H9 (cell line): ENCODE measurements around the gene GCM1. TPM values are rescaled to one million over a fixed set of nuclear protein-coding genes. Genes with fewer than 3 reads are reported as not detected.

Source experiments
- DNase-seq: peaks from one replicate; pipeline ENCODE4 v3.0.0-alpha.2; 2017
- H2AFZ ChIP-seq: one replicate; pipeline ENCODE4 v1.6.1; 2013; ENCODE audit warnings: mild to moderate bottlenecking, low read length, control low read depth, moderate library complexity
- H2AK5ac ChIP-seq: 2 replicates; pipeline ENCODE4 v1.6.1; 2013; ENCODE audit warnings: low read length, control low read depth, mixed read lengths; ENCODE audit not compliant: insufficient read length
- H2BK120ac ChIP-seq: one replicate; pipeline ENCODE4 v1.6.1; 2013; ENCODE audit warnings: low read depth, mild to moderate bottlenecking, low read length, control low read depth, inconsistent platforms; ENCODE audit not compliant: poor library complexity, severe bottlenecking
- H2BK12ac ChIP-seq: 2 replicates; pipeline ENCODE4 v1.6.1; 2013; ENCODE audit warnings: low read length, control low read depth, mixed read lengths, low read depth; ENCODE audit not compliant: insufficient read length
- H2BK15ac ChIP-seq: 2 replicates; pipeline ENCODE4 v1.6.1; 2013; ENCODE audit warnings: low read depth, low read length, control low read depth
- H2BK20ac ChIP-seq: one replicate; pipeline ENCODE4 v1.6.1; 2013; ENCODE audit warnings: low read depth, mild to moderate bottlenecking, low read length, control low read depth, inconsistent platforms; ENCODE audit not compliant: poor library complexity, severe bottlenecking
- H2BK5ac ChIP-seq: 2 replicates; pipeline ENCODE4 v1.6.1; 2013; ENCODE audit warnings: low read length, control low read depth, mixed read lengths; ENCODE audit not compliant: insufficient read length
- H3K14ac ChIP-seq: 2 replicates; pipeline ENCODE4 v1.6.1; 2013; ENCODE audit warnings: low read length, control low read depth; ENCODE audit not compliant: insufficient read depth
- H3K18ac ChIP-seq: 2 replicates; pipeline ENCODE4 v1.6.1; 2013; ENCODE audit warnings: low read depth, mild to moderate bottlenecking, mixed read lengths, low read length, control low read depth; ENCODE audit not compliant: insufficient read length
- H3K23ac ChIP-seq: 2 replicates; pipeline ENCODE4 v1.6.1; 2013; ENCODE audit warnings: low read length, control low read depth, mixed read lengths, low read depth; ENCODE audit not compliant: insufficient read length
- H3K23me2 ChIP-seq: 2 replicates; pipeline ENCODE4 v1.6.1; 2013; ENCODE audit warnings: low read depth, mild to moderate bottlenecking, mixed read lengths, low read length, control low read depth; ENCODE audit not compliant: insufficient read length, poor library complexity, severe bottlenecking
- H3K27ac ChIP-seq: 2 replicates; pipeline ENCODE4 v1.5.1; 2013; ENCODE audit warnings: low read length, control low read depth, mixed read lengths, low read depth; ENCODE audit not compliant: insufficient read length
- H3K27me3 ChIP-seq: 2 replicates; pipeline ENCODE4 v1.6.1; 2013; ENCODE audit warnings: low read length, control low read depth, inconsistent platforms; ENCODE audit not compliant: insufficient read depth
- H3K4ac ChIP-seq: 2 replicates; pipeline ENCODE4 v1.6.1; 2013; ENCODE audit warnings: low read depth, mild to moderate bottlenecking, control low read depth, inconsistent platforms, low read length, moderate library complexity
- H3K4me1 ChIP-seq: 2 replicates; pipeline ENCODE4 v1.6.1; 2013; ENCODE audit warnings: low read length, control low read depth, inconsistent platforms; ENCODE audit not compliant: insufficient read depth
- H3K4me2 ChIP-seq: 2 replicates; pipeline ENCODE4 v1.6.1; 2013; ENCODE audit warnings: low read length, control low read depth, mixed read lengths; ENCODE audit not compliant: insufficient read length, insufficient read depth
- H3K56ac ChIP-seq: 2 replicates; pipeline ENCODE4 v1.6.1; 2013; ENCODE audit warnings: low read depth, mild to moderate bottlenecking, mixed read lengths, low read length, control low read depth; ENCODE audit not compliant: insufficient read length
- H3K79me1 ChIP-seq: 2 replicates; pipeline ENCODE4 v1.6.1; 2013; ENCODE audit warnings: low read depth, mild to moderate bottlenecking, moderate library complexity, low read length, control low read depth, inconsistent platforms; ENCODE audit not compliant: insufficient read depth, poor library complexity, severe bottlenecking
- H3K79me2 ChIP-seq: 2 replicates; pipeline ENCODE4 v1.6.1; 2013; ENCODE audit warnings: low read length, control low read depth, inconsistent platforms; ENCODE audit not compliant: insufficient read depth
- H3K9ac ChIP-seq: 2 replicates; pipeline ENCODE4 v1.6.1; 2013; ENCODE audit warnings: low read length, control low read depth, mixed read lengths; ENCODE audit not compliant: insufficient read length; ENCODE audit errors: extremely low read depth
- H3K9me3 ChIP-seq: one replicate; pipeline ENCODE4 v1.6.1; 2013; ENCODE audit warnings: low read depth, low read length, inconsistent platforms; ENCODE audit not compliant: control insufficient read depth
- H3T11ph ChIP-seq: one replicate; pipeline ENCODE4 v1.6.1; 2013; ENCODE audit warnings: mild to moderate bottlenecking, low read length, control low read depth, inconsistent platforms
- H4K20me1 ChIP-seq: one replicate; pipeline ENCODE4 v1.6.1; 2013; ENCODE audit not compliant: control insufficient read depth, insufficient read length, insufficient read depth
- H4K5ac ChIP-seq: 2 replicates; pipeline ENCODE4 v1.6.1; 2013; ENCODE audit warnings: low read depth, mild to moderate bottlenecking, mixed read lengths, low read length, control low read depth; ENCODE audit not compliant: insufficient read length
- H4K8ac ChIP-seq: replicated peaks from 2 replicates; pipeline ENCODE4 v1.6.1; 2013; ENCODE audit warnings: low read length, control low read depth, mixed read lengths, low read depth; ENCODE audit not compliant: insufficient read length
- H4K91ac ChIP-seq: 2 replicates; pipeline ENCODE4 v1.6.1; 2013; ENCODE audit warnings: low read depth, mild to moderate bottlenecking, moderate library complexity, mixed read lengths, low read length, control low read depth; ENCODE audit not compliant: insufficient read length
- H3K27ac Mint-ChIP-seq, 3 experiments: 2 replicates in 2 of 3; 3 replicates in 1 of 3; pipeline ENCODE4 v1.8.0; 2020 to 2021; ENCODE audit warnings: mixed read lengths in 3 of 3, mild to moderate bottlenecking in 1 of 3, moderate library complexity in 1 of 3
- H3K27me3 Mint-ChIP-seq: 2 replicates; pipeline ENCODE4 v1.8.0; 2021; ENCODE audit warnings: low read depth, mild to moderate bottlenecking, moderate library complexity, mixed read lengths
- H3K36me3 Mint-ChIP-seq, 3 experiments: 2 replicates in 2 of 3; 3 replicates in 1 of 3; pipeline ENCODE4 v1.8.0; 2020 to 2021; ENCODE audit warnings: low read depth in 3 of 3, mixed read lengths in 3 of 3; ENCODE audit not compliant: insufficient read depth in 1 of 3
- H3K4me1 Mint-ChIP-seq, 2 experiments: 2 replicates each; pipeline ENCODE4 v1.8.0; 2020; ENCODE audit warnings: mixed read lengths in 2 of 2
- H3K4me3 Mint-ChIP-seq, 2 experiments: 2 replicates in 1 of 2; 3 replicates in 1 of 2; pipeline ENCODE4 v1.8.0; 2020 to 2021; ENCODE audit warnings: mild to moderate bottlenecking in 2 of 2, mixed read lengths in 2 of 2, moderate library complexity in 1 of 2
- H3K9me3 Mint-ChIP-seq, 2 experiments: 2 replicates in 1 of 2; 3 replicates in 1 of 2; pipeline ENCODE4 v1.8.0; 2020; ENCODE audit warnings: mild to moderate bottlenecking in 2 of 2, mixed read lengths in 2 of 2, moderate library complexity in 1 of 2
- total RNA-seq: library from RNA; stranded (reverse); gene quantifications from 2 replicates; pipeline ENCODE4 v1.2.1, GENCODE V29; 2021
- TF ChIP-seq, protein P1 (sequence below): fragments of 200-600 bp; sonication (generic); conservative IDR thresholded peaks from 3 replicates; pipeline ENCODE4 v1.8.0; 2021; ENCODE audit warnings: antibody characterized with exemption, mild to moderate bottlenecking

The GCM1 gene
- total RNA-seq, 1 experiment from 2014 or later, result not detected

DNA sequence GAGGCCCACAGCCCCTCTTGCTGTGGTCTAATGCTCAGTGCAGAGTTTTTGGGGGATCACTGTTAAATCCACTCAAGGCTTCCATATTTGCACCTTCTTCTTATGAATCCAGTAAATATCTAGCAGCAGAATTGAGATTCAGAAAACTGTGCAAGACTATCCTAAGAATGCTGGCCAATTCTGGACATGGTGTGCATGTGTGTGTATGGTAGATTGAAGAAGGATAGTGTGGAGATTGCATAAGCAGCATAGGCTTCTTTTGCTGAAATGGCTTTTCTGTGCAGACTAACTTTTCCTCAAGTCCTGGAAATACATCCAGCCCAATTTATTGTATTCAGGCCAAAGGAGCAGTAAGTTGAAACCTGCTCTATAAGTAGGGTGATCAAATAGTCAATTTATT is 43.7 kb downstream of the GCM1 start:
- H3K27ac Mint-ChIP-seq, result no peak overlapping the region
- Histone ChIP-seq H4K8ac (no peak overlapping the region), H2AFZ (no peak overlapping the region), H3K14ac (no peak overlapping the region), H2BK12ac (no peak overlapping the region), H3K27ac (no peak overlapping the region), H3K79me1 (no peaks in the 10 kb centered on the region), H2AK5ac (no peak overlapping the region), H3K4ac (no peak overlapping the region), H3K4me1 (no peaks in the 10 kb centered on the region), H2BK120ac (no peak overlapping the region), H4K5ac (no peak overlapping the region), H4K91ac (no peak overlapping the region), H2BK20ac (no peak overlapping the region), H3K79me2 (no peaks in the 10 kb centered on the region), H3K23ac (no peak overlapping the region), H3K4me2 (no peak overlapping the region), H3K9ac (no peak overlapping the region), H2BK5ac (no peak overlapping the region), H2BK15ac (no peak overlapping the region), H3T11ph (no peak overlapping the region), H4K20me1 (no peaks in the 10 kb centered on the region), H3K9me3 (no peaks in the 10 kb centered on the region), H3K23me2 (no peaks in the 10 kb centered on the region), H3K18ac (no peak overlapping the region), H3K27me3 (no peaks in the 10 kb centered on the region), H3K56ac (no peak overlapping the region)
- TF ChIP-seq, protein P1, sequence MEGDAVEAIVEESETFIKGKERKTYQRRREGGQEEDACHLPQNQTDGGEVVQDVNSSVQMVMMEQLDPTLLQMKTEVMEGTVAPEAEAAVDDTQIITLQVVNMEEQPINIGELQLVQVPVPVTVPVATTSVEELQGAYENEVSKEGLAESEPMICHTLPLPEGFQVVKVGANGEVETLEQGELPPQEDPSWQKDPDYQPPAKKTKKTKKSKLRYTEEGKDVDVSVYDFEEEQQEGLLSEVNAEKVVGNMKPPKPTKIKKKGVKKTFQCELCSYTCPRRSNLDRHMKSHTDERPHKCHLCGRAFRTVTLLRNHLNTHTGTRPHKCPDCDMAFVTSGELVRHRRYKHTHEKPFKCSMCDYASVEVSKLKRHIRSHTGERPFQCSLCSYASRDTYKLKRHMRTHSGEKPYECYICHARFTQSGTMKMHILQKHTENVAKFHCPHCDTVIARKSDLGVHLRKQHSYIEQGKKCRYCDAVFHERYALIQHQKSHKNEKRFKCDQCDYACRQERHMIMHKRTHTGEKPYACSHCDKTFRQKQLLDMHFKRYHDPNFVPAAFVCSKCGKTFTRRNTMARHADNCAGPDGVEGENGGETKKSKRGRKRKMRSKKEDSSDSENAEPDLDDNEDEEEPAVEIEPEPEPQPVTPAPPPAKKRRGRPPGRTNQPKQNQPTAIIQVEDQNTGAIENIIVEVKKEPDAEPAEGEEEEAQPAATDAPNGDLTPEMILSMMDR, result no peak
- H3K9me3 Mint-ChIP-seq, result no peaks in the 10 kb centered on the region
- H3K36me3 Mint-ChIP-seq, result peaks cover 0 to 8% (median 0%) of the 10 kb centered on the region in 3 experiments; a peak in 2 of 7 replicates
- DNase-seq, result no peak
- H3K4me3 Mint-ChIP-seq, result no peak overlapping the region
- no peaks in the 10 kb centered on the region for H3K27me3 Mint-ChIP-seq
- H3K4me1 Mint-ChIP-seq, result peaks cover 11 to 15% of the 10 kb centered on the region in 2 experiments
